Osteoblast (primary cell): Measurements from ENCODE around the gene ASB18. TPM values are rescaled to one million over a fixed set of nuclear protein-coding genes. Genes with fewer than 3 reads are reported as not detected.

Experiments used
- DNase-seq: peaks from one replicate; pipeline ENCODE4 v3.0.0; 2011; ENCODE audit warnings: low spot score, mixed read lengths; ENCODE audit not compliant: insufficient read length; ENCODE audit errors: missing footprints
- H2AFZ ChIP-seq: 2 replicates; pipeline ENCODE4 v1.6.0; 2011; ENCODE audit warnings: mild to moderate bottlenecking, low read length
- H3K27ac ChIP-seq: 2 replicates; pipeline ENCODE4 v1.5.1; 2011; ENCODE audit warnings: mild to moderate bottlenecking, low read depth, low read length, moderate library complexity
- H3K27me3 ChIP-seq: 2 replicates; pipeline ENCODE4 v1.6.0; 2012; ENCODE audit warnings: mild to moderate bottlenecking, control low read depth, inconsistent platforms, low read length, moderate library complexity; ENCODE audit not compliant: insufficient read depth
- H3K36me3 ChIP-seq: 2 replicates; pipeline ENCODE4 v1.5.1; 2011; ENCODE audit warnings: mild to moderate bottlenecking, low read length, control low read depth, moderate library complexity; ENCODE audit not compliant: insufficient read depth
- H3K4me1 ChIP-seq: 2 replicates; pipeline ENCODE4 v1.5.1; 2011; ENCODE audit warnings: mild to moderate bottlenecking, low read length, control low read depth, moderate library complexity; ENCODE audit not compliant: insufficient read depth
- H3K4me2 ChIP-seq: 2 replicates; pipeline ENCODE4 v1.6.0; 2011; ENCODE audit warnings: mild to moderate bottlenecking, low read length; ENCODE audit not compliant: insufficient read depth
- H3K4me3 ChIP-seq: fragments of 200-600 bp; sonication (generic); 3 replicates; pipeline ENCODE4 v1.5.1; 2012; ENCODE audit warnings: mild to moderate bottlenecking, low read length, inconsistent platforms; ENCODE audit not compliant: insufficient read depth
- H3K79me2 ChIP-seq: 2 replicates; pipeline ENCODE4 v1.6.0; 2012; ENCODE audit warnings: mild to moderate bottlenecking, low read length, control low read depth, inconsistent platforms; ENCODE audit not compliant: insufficient read depth
- H3K9me3 ChIP-seq: 2 replicates; pipeline ENCODE4 v1.5.1; 2011; ENCODE audit warnings: low read depth, low read length, control low read depth
- H4K20me1 ChIP-seq: 2 replicates; pipeline ENCODE4 v1.6.0; 2012; ENCODE audit warnings: mild to moderate bottlenecking, low read length, control low read depth; ENCODE audit not compliant: insufficient read depth
- total RNA-seq: library from RNA; depleted of rRNA; stranded (reverse); fragments of >200 nt; gene quantifications from 2 replicates; pipeline ENCODE4 v1.2.3, GENCODE V29; 2012
- TF ChIP-seq, protein P1 (sequence below): IDR thresholded peaks from 2 replicates; pipeline ENCODE4 v1.5.1; 2011; ENCODE audit warnings: mild to moderate bottlenecking, low read depth, low read length, moderate library complexity; ENCODE audit errors: extremely low read depth

ASB18 gene
- total RNA-seq, 1 donor, result not detected

DNA sequence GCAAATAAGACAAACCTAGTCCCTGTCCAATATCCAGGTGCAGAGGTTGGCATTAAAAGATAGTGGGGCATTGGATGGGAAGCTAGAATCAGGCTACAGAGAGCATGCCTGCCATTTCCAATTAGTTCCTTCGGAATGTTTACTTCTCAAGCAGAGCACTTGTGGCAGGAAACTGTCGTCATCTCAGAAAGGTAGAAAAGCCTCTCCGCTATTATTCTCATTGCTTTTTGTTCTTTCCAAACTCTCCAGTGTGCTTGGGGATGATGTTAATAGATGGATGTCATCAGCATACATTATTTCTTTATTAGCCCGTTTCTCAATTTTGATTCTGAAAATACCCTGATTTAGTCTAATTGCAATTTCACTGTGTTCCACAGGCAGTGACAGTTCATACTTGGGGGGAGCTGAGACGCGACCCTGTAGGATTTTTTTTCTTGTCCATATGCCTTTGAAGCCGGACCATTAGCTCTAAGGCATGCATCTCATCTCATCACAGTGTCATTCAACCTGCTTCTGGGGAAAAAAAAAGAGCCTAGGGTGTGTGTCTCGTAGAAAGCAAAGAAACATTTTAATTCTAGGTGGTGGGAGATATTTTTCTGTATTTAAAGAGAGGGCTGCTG lies 7.7 kb downstream of the ASB18 start:
- no peaks in the 10 kb centered on the region for H3K4me1 ChIP-seq
- H3K4me3 ChIP-seq, result no peak overlapping the region
- H3K9me3 ChIP-seq, result no peaks in the 10 kb centered on the region
- no peak overlapping the region for H2AFZ ChIP-seq
- H3K79me2 ChIP-seq, result no peaks in the 10 kb centered on the region
- H4K20me1 ChIP-seq, result no peaks in the 10 kb centered on the region
- no peak overlapping the region for H3K4me2 ChIP-seq
- H3K27me3 ChIP-seq, result no peaks in the 10 kb centered on the region
- H3K27ac ChIP-seq, result no peak overlapping the region
- no peak for DNase-seq
- H3K36me3 ChIP-seq, result no peaks in the 10 kb centered on the region
- TF ChIP-seq, protein P1, sequence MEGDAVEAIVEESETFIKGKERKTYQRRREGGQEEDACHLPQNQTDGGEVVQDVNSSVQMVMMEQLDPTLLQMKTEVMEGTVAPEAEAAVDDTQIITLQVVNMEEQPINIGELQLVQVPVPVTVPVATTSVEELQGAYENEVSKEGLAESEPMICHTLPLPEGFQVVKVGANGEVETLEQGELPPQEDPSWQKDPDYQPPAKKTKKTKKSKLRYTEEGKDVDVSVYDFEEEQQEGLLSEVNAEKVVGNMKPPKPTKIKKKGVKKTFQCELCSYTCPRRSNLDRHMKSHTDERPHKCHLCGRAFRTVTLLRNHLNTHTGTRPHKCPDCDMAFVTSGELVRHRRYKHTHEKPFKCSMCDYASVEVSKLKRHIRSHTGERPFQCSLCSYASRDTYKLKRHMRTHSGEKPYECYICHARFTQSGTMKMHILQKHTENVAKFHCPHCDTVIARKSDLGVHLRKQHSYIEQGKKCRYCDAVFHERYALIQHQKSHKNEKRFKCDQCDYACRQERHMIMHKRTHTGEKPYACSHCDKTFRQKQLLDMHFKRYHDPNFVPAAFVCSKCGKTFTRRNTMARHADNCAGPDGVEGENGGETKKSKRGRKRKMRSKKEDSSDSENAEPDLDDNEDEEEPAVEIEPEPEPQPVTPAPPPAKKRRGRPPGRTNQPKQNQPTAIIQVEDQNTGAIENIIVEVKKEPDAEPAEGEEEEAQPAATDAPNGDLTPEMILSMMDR, result no peak

DNA sequence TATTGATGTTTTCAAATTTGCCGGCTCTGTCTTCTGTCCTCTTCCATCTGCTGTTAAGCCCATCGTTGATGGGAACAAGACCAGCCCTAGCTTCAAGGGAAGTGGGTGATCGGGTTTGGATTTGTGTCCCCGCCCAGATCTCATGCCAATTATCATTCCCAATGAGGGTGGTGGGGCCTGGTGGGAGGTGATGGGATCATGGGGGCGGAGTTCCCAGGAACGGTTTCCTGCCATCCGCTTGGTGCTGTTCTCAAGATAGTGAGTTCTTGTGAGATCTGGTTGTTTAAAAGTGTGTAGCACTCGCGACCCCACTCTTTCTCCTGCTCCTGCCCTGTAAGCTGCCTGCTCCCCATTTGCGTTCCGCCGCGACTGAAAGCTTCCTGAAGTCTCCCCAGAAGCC lies 9.5 kb downstream of the ASB18 start:
- H2AFZ ChIP-seq, result no peak overlapping the region
- H4K20me1 ChIP-seq, result no peaks in the 10 kb centered on the region
- H3K4me2 ChIP-seq, result no peak overlapping the region
- H3K27ac ChIP-seq, result no peak overlapping the region
- TF ChIP-seq, protein P1, result no peak
- no peak overlapping the region for H3K4me3 ChIP-seq
- H3K36me3 ChIP-seq, result no peaks in the 10 kb centered on the region
- no peak for DNase-seq
- H3K9me3 ChIP-seq, result no peaks in the 10 kb centered on the region
- H3K27me3 ChIP-seq, result peaks cover 11% of the 10 kb centered on the region
- no peaks in the 10 kb centered on the region for H3K4me1 ChIP-seq
- H3K79me2 ChIP-seq, result no peaks in the 10 kb centered on the region

DNA sequence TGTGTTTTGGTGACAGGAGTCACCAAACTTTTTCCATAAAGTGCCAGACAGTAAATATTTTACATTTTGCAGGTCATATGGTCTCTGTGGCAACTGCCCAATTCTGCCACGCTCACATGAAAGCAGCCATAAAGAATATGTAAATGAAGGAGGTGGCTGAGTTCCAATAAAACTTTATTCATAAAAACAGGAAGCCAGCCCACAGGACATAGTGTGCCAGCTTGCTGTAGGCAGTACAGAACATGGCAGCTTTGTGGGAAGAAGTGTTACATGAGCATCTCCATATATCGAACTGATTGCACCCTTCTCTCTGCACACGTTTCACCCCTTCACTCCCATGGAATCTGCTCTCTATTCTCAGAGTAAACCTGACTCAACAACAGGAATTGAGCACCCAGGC lies 10.2 kb downstream of the ASB18 start:
- H2AFZ ChIP-seq, result no peak overlapping the region
- H4K20me1 ChIP-seq, result no peaks in the 10 kb centered on the region
- no peak for DNase-seq

DNA sequence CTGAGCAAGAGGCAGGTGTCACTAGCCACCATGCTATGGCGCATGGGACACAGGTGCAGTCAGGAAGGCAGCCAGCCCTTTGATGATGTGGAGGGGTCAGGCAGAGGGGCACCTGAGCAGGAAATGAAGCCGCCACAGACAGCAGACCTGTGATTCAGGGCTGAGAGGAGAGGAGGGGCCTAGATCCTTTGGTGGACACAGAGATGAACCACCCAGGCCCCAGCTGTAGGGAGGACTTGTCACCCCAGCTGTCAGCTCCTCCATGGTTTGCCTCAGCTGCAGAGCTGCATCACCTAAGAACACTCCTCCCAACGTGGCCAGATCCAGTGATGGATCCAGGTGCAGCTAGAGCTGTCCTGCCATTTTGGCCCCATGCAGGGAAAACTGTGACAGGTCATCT lies 11.6 kb downstream of the ASB18 start:
- no peak overlapping the region for H3K4me2 ChIP-seq
- no peak for DNase-seq
- H4K20me1 ChIP-seq, result no peaks in the 10 kb centered on the region
- no peak overlapping the region for H3K27ac ChIP-seq
- H3K27me3 ChIP-seq, result peaks cover 11% of the 10 kb centered on the region
- no peak overlapping the region for H3K4me3 ChIP-seq
- TF ChIP-seq, protein P1, result no peak
- H2AFZ ChIP-seq, result no peak overlapping the region
- no peaks in the 10 kb centered on the region for H3K79me2 ChIP-seq
- H3K9me3 ChIP-seq, result no peaks in the 10 kb centered on the region
- no peaks in the 10 kb centered on the region for H3K4me1 ChIP-seq
- no peaks in the 10 kb centered on the region for H3K36me3 ChIP-seq

More for the DNA sequence above, 10.2 kb downstream of the ASB18 start:
- Histone ChIP-seq H3K36me3 (no peaks in the 10 kb centered on the region), H3K27ac (no peak overlapping the region), H3K79me2 (no peaks in the 10 kb centered on the region), H3K9me3 (no peaks in the 10 kb centered on the region), H3K4me2 (no peak overlapping the region), H3K27me3 (peaks cover 11% of the 10 kb centered on the region), H3K4me3 (no peak overlapping the region), H3K4me1 (no peaks in the 10 kb centered on the region)
- TF ChIP-seq, protein P1, result no peak
